Measurements from ENCODE around the gene FBXL14. TPM values are rescaled to one million over a fixed set of nuclear protein-coding genes. Genes with fewer than 3 reads are reported as not detected.

FBXL14 gene
- total RNA-seq, 1 experiment from 2014 or later = 19.3 TPM

DNA sequence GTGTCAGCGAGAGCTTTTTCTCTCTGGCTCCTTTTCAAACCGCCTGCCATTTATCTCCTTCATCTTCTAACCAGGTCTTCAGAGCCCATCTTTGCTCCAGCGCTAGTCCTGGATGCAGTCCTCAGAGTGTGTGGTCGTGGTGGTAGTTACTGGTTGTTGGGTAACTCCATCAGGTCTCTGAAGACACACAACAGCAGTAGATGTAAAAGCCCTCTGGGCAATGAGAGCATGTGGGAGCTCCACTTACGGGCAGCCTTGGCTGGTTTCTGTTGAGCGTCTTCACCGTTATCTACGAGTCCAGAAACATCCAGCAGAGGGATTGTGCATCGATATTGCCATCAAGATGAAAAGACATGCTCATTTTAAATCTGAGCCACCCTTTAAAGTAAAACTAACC lies 61.2 kb downstream of the FBXL14 start:
- peak; percentile 56 for DNase-seq (ENCODE audit: low spot score)
- TF ChIP-seq, protein P1, sequence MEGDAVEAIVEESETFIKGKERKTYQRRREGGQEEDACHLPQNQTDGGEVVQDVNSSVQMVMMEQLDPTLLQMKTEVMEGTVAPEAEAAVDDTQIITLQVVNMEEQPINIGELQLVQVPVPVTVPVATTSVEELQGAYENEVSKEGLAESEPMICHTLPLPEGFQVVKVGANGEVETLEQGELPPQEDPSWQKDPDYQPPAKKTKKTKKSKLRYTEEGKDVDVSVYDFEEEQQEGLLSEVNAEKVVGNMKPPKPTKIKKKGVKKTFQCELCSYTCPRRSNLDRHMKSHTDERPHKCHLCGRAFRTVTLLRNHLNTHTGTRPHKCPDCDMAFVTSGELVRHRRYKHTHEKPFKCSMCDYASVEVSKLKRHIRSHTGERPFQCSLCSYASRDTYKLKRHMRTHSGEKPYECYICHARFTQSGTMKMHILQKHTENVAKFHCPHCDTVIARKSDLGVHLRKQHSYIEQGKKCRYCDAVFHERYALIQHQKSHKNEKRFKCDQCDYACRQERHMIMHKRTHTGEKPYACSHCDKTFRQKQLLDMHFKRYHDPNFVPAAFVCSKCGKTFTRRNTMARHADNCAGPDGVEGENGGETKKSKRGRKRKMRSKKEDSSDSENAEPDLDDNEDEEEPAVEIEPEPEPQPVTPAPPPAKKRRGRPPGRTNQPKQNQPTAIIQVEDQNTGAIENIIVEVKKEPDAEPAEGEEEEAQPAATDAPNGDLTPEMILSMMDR (conservative IDR thresholded peaks at IDR 0.05; ENCODE audit: low read depth, low read length) = peak; percentile 39; the same call in 1 of the 2 replicates
- no peak for TF ChIP-seq EZH2 (IDR thresholded peaks at IDR 0.05; ENCODE audit: borderline replicate concordance, low read depth, low read length, poor library complexity, severe bottlenecking)
- Histone ChIP-seq H3K4me1 (ENCODE audit: insufficient read depth, low read length, poor library complexity, severe bottlenecking) (peaks cover 10% of the 10 kb centered on the region), H3K9me3 (ENCODE audit: low read depth, low read length, poor library complexity, severe bottlenecking) (no peaks in the 10 kb centered on the region), H3K27me3 (replicated peaks; ENCODE audit: insufficient read depth, low read depth, low read length, poor library complexity) (peaks cover 34% of the 10 kb centered on the region), H3K36me3 (ENCODE audit: insufficient read depth, low read length, poor library complexity, severe bottlenecking) (no peaks in the 10 kb centered on the region), H3K4me3 (ENCODE audit: low read depth, low read length, poor library complexity, severe bottlenecking) (peak overlapping the region; percentile 14), H3K27ac (ENCODE audit: low read depth, low read length, poor library complexity, severe bottlenecking) (no peak overlapping the region)
- POLR2A ChIA-PET (ENCODE audit: low non-redundant PET) = no interaction called here
- BruUV-seq (replicated peaks) = no TSS peak
- intact Hi-C loops (cut with micrococcal nuclease; ENCODE audit: unreplicated experiment) = no loop called here
- CTCF ChIA-PET = interaction anchor here (0.6 to 2.1 kb wide), 4 partner anchors 16 to 415 kb away, joined by 3 to 7 read pairs (median 3); no protein-coding TSS in a partner anchor

DNA sequence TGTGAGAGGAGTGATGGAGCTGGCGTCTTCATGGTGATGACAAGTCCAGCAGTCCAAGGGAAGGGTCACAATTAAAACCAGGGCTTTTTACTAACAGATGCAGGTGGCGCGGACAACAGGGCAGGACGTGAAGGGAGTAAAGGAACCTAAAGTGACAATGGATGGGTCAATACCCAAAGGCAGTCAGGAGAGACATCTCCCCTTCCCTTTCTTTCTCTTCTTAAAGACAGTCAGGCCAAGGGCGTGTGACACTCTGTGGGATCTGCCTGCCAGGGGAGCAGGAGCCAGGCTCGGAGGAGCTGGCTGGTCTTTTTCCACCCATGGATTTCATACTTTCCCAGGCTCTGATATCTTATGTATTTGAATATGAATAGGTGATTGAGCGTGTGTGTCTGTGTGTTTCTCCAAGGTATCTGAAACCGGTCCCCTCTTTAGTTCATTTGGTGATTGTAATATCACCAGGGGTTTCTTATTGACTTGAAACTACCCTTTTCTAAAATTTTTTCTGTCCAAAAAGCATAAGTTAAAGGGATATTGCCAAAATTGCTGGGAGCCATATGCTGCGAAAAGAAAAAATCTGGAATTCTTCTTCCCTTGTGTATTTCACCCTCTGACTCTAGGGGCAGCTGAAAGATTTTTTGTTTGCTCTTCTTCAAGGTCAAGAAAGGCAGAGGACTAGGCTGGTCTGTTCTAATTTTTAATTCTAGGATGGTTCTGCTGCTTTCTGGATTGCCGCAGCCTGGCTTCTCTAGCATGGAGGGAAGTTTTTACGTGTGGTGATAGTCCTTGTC lies 61.8 kb downstream of the FBXL14 start:
- peak overlapping the region; percentile 0 for H3K4me3 ChIP-seq (ENCODE audit: low read depth, low read length, poor library complexity, severe bottlenecking)
- ChIA-PET POLR2A (ENCODE audit: low non-redundant PET) (no interaction called here), CTCF (interaction anchor here (0.6 to 2.1 kb wide), 4 partner anchors 15 to 415 kb away, joined by 3 to 7 read pairs (median 3); no protein-coding TSS in a partner anchor)
- H3K4me1 ChIP-seq (ENCODE audit: insufficient read depth, low read length, poor library complexity, severe bottlenecking) = peaks cover 10% of the 10 kb centered on the region
- intact Hi-C loops (cut with micrococcal nuclease; ENCODE audit: unreplicated experiment) = no loop called here
- peaks cover 34% of the 10 kb centered on the region for H3K27me3 ChIP-seq (replicated peaks; ENCODE audit: insufficient read depth, low read depth, low read length, poor library complexity)
- H3K9me3 ChIP-seq (ENCODE audit: low read depth, low read length, poor library complexity, severe bottlenecking) = no peaks in the 10 kb centered on the region
- DNase-seq (ENCODE audit: low spot score) = no peak
- BruUV-seq (replicated peaks) = no TSS peak
- no peaks in the 10 kb centered on the region for H3K36me3 ChIP-seq (ENCODE audit: insufficient read depth, low read length, poor library complexity, severe bottlenecking)
- no peak overlapping the region for H3K27ac ChIP-seq (ENCODE audit: low read depth, low read length, poor library complexity, severe bottlenecking)
- no peak for TF ChIP-seq EZH2 (IDR thresholded peaks at IDR 0.05; ENCODE audit: borderline replicate concordance, low read depth, low read length, poor library complexity, severe bottlenecking)
- TF ChIP-seq, protein P1 (conservative IDR thresholded peaks at IDR 0.05; ENCODE audit: low read depth, low read length) = no peak

DNA sequence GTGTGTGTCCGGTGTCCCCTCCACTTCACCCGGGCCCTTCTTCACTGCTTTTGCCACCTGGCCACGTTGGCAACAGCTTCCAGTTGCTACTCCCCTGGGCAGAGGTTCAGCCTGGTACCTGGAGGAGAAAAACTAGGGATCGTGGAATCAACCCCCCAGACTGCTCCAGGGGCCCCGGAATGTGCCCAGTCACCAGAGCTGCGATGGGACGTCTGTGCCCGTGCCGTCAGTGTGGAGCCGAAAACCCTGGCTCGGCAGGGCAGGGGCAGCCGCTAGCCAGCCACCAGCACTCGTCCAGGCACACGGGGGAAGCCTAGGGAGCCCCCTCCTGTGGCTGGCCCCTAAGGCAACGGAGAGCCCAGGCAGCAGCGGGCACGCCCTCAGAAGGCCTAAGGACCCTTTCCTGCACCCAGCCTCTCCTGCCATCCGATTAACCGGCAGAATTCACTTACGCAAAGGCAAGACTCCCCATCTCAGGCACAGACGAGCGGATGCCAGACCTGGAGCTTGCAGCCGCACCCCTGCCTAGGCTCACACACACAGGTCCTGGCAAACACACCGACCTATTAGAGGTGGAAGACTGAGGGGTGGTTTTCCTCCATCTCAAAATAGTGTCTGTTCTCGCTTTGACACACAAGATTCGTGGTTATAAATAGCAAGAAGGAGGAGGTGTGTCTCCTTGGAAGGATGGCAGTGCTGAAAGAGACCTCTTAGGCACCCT lies 62.6 kb downstream of the FBXL14 start:
- Histone ChIP-seq H3K36me3 (ENCODE audit: insufficient read depth, low read length, poor library complexity, severe bottlenecking) (no peaks in the 10 kb centered on the region), H3K4me3 (ENCODE audit: low read depth, low read length, poor library complexity, severe bottlenecking) (peak overlapping the region; percentile 50), H3K9me3 (ENCODE audit: low read depth, low read length, poor library complexity, severe bottlenecking) (no peaks in the 10 kb centered on the region), H3K4me1 (ENCODE audit: insufficient read depth, low read length, poor library complexity, severe bottlenecking) (peaks cover 10% of the 10 kb centered on the region), H3K27ac (ENCODE audit: low read depth, low read length, poor library complexity, severe bottlenecking) (no peak overlapping the region), H3K27me3 (replicated peaks; ENCODE audit: insufficient read depth, low read depth, low read length, poor library complexity) (peaks cover 34% of the 10 kb centered on the region)
- no peak for DNase-seq (ENCODE audit: low spot score)
- ChIA-PET POLR2A (ENCODE audit: low non-redundant PET) (no interaction called here), CTCF (no interaction called here)
- TF ChIP-seq, protein P1 (conservative IDR thresholded peaks at IDR 0.05; ENCODE audit: low read depth, low read length) = no peak
- TF ChIP-seq EZH2 (IDR thresholded peaks at IDR 0.05; ENCODE audit: borderline replicate concordance, low read depth, low read length, poor library complexity, severe bottlenecking) = no peak
- intact Hi-C loops (cut with micrococcal nuclease; ENCODE audit: unreplicated experiment) = no loop called here
- BruUV-seq (replicated peaks) = no TSS peak
